NCI-H446 treated with DMSO at 0.1 percent for 48 hours (cell line): ENCODE results near the gene SH3TC1.

Experiments
- DNase-seq: peaks from one replicate; lab custom pipeline; 2025; lab: John Stamatoyannopoulos, UW

SH3TC1 gene

DNA sequence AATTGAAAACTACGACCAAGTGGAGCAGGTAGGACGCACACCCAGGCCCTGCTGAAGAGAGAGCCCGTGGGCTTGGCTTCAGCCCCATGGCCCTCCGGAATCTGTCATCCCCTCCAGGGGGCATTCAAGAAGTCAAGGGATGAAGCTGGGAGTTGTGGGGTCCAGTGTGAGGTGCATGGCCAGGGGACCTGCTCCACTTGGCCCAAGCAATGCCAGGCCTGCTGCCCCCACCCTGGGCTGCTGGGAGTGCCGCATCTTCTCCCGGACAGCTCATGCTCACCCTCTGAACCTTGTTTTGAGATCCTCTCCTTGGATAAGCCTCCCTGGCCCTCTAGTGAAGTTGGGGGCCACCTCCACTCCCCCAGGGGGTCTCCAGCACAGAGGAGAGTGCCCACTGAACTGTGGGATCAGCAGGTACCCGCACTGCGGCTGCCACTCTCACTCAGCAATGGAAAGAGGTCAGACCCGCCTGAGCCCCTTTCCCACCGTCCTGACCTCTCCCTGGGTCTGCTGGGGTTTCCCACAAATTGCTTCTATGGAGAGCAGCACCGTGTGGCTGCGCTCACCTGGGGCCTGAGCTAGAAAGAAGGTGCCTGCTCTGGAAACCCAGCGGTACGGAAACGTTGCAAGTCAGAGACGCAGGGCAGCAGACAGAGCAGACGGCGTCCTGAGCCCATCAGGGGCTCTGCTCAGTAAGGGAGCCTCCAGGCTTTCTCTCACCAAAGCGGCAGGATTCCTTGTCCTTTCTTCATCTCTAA lies 35.5 kb upstream of the SH3TC1 start:
- DNase-seq: no peak

DNA sequence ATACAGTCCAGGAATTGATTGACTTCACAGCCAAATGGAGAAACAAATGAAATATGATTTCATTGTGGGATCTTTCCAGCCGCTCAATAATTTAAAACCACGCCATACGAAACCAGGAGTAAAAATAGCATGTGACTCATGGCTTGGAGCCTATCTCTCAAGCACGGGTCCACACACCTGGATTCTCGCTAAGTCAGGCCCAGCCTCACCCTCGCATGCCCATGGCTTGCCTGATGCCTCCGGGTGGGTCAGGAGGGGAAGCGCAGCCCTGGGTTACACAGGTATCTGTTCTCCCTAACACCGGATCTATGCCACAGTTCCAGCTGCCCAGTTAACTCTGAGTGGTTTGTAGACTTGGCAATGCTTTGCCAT lies 34.9 kb upstream of the SH3TC1 start:
- DNase-seq: no peak

DNA sequence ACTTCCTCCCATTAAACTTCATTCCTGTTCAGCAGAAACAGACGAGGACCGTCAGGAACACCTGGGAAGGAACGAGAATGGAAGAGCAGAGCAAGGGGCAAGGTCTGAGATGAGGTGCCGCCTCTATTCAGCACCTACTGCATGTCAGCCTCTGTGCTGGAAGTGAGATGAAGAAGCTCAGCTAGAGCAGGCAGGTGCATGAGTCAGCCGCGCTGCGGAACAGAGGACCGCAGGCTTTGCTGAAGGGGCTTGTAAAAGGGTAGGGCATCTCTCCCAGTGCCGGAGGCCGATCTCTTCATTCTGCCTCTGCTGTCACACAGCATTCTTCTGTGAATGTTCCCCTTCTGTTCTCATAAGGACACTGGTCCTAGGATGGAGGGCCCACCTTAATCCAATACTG lies 34.4 kb upstream of the SH3TC1 start:
- no peak for DNase-seq

DNA sequence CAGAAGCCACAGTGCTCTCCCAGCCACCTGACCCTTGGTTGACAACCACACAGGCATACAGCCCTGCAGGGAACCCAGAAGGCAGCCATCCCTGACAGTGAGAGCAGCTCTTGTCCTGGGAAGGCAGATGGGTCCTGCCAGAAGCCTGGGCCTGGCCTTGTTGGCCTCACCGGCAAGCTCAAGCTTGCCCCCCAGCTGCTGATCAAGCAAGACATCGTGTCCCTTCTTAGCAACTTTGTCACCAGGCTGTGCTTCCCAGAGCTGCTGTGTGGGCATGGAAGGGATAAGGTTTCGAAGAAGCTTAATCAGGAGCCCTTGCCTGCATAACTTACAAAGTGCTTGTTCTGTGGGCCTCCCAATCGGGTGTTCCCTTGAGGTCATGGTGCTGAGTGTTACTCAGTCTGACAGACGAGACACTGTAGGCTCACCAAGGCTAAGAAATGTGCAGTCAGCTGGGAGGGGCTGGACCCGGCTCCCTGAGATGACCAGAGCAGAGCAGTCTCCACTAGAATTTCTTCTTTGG lies 33.7 kb upstream of the SH3TC1 start:
- no peak for DNase-seq

DNA sequence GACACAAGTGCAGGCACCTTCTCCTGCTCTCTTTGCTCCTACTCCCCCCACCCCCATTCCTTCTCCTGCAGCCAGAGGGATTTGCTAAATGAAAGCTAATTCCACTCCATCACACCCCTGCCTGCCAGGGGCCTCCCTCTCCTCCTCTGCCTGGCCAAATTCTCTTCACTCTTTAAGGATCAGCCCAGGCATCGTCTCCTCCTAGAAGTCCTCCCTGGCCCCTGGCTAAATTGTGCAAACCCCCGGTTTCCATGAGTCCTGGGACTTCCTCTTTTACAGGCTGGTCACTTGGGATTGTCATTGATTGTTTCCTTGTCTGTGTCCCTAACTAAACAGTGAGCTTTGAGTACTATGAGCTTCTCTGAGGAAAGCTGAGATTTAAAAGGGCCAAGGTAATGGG lies 31.8 kb upstream of the SH3TC1 start:
- DNase-seq: no peak

DNA sequence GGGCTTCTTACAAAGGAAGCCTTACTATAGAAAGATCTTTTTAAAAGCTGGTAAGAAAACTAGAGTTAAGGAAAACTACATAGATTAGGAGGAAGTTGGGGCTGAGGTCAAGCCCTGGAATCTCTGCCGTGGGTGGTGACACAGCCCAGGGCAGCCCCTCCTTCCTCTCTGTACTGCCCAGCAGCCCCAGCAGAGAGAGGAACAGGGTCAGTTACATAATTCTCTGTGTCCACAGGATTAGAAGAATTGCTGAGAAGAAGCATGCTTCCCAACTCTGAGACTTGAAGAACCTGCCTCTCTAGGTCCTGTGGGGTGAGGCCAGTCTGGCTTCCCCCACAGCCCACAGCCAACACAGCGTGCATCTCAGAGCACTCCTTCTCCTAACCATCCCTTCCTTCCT lies 31.3 kb upstream of the SH3TC1 start:
- no peak for DNase-seq

DNA sequence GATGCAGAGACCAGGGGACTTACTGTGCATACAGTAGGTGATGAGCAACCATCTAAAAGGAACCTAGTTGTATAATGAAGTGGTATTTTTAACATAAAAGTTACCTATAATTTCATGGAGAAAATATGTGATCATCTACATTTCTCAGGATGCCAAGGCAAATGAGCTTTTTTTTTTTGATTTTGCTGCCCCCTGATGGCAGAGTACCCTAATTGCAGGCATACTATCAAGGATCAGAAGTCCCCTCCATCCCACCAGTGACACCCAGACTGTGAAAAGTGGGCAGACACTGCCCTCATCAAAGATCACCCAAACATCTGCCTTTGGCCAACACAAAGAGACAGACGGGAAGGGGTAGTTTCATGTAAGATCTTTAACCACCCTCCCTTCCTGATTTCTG lies 30.9 kb upstream of the SH3TC1 start:
- DNase-seq: no peak

DNA sequence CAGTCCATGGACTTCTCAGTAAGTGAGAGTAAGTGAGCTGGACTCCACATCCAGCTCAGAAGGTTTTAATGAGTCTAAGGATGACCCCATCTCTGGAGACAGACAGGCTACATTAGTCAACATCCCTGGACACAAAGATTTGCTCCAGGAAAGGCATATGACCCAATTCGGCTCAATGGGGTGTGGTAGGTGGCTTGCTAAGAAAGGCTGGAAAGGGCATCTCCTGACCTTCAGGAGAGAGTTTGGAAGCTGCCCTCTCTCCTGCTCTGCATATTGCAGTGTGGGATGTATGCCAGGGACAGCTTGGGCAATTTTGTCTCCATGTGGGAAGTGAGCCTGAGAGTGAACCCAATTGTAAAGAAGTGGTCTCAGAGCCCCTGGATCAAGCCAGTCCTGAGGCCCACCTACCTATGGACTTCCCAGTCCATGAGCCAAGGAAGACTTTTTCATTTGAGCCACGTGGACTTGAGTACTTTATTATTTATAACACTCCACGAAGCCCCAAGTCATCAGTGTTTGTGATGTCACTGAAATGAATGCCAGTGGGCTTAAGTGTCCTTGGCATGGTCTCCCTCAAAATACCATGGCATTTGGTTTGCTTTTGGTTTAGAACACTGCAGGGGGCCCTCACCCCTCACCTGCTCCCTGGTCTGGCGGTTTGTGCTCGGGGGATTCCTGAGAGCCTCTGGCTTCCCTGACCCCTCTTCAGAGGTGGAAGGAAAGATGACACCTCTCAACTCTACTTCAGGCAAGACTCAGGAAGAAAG lies 30.1 kb upstream of the SH3TC1 start:
- no peak for DNase-seq

DNA sequence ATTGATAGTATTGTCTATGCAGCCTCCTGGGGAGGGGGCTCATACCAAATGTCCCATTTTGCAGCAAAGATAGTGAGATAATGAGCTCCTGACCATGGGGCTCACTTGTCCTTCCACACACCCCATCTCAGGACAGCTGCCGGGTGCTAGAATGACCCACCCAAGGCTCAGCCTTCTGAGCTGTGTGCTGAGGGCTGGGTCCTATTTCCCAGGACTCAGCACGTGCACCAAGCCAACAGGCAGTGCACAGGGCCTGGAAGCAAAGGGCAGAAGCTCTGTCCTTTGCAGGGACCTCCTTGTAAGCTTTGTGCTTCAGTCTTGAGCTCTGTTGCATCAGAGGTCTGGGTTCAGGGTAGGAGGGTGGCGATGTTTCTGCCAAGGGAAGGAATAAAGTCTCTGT lies 29.3 kb upstream of the SH3TC1 start:
- DNase-seq: no peak

DNA sequence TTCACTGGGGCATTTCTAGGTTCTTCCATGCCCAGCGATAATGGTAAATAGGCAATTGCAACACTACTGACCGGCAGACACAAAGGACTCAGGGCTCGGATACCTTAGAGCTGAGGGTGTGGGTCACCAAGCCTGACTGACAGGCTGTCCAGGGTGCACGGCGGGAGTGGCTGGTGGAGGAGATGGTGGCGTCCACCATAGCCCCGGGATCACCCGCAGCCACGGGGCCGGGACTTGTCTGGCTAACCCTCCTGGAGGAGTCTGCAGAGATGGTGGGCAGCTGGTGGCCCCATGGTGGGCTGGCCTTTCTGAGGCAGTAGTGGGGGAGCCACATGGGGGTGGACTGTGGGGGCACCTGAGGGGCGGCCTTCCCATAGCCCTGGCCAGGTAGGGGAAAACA lies 28.7 kb upstream of the SH3TC1 start:
- DNase-seq: no peak

DNA sequence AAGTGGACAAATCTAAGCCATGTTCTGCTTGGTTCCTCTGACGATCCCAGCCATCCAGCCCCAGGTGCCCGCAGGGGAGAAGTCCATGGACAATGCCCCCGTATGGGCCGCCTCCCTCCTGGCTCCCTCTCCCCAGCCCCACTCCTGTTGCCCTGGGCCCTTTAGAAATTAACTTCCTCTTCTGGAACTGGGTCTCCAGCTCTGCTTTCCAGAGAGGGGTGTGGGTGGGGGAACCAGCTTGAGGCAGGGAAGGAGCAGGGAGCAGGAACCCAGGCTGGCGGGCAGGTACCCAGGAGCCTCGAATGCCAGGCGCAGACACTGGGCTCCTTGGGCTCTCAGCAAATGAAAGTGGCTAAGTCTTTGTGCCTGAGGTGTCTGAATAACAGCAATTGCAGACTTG lies 27.8 kb upstream of the SH3TC1 start:
- DNase-seq: no peak

DNA sequence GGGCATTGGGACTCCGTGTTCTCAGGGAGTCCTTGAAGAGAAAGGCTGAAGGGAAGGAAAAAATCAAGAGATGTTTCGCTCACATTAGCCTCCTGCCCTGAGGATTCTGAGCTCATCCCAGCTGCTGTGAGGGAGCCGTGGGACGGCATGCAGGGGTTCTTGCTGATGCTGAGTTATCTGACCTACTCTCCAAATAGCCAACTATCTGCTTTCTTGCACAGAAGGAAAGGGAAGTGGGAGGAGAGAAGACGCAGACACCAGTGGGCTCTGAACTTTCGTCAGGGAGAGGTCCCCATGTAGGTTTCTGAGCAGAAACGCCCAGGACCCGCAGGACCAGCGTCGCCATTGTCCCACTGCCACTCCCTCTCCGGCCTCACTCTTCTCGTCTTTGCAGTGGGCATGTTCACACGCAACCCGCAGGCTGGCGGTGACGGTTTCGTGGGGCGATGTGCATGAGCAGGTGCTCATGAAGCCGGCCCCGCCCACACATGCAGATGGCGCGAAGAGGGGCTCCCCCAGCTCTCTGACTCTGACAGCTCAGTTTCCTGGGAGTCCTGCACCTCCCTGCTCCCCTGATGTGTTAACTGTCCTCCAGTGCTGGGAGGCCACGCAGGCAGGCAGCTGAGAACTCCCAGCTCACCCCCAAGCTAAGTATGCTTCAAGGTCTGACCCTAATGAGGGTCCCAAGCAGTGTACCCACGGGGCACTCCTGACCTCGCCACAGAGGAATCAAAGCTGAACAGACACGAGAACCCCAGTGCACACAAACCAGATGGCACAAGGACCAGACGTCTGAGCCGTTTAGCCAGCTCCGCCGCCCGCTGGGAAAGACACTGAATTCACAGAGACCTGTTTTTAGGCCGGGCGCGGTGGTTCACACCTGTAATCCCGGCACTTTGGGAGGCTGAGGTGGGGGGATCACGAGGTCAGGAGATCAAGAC lies 26.8 kb upstream of the SH3TC1 start:
- no peak for DNase-seq

DNA sequence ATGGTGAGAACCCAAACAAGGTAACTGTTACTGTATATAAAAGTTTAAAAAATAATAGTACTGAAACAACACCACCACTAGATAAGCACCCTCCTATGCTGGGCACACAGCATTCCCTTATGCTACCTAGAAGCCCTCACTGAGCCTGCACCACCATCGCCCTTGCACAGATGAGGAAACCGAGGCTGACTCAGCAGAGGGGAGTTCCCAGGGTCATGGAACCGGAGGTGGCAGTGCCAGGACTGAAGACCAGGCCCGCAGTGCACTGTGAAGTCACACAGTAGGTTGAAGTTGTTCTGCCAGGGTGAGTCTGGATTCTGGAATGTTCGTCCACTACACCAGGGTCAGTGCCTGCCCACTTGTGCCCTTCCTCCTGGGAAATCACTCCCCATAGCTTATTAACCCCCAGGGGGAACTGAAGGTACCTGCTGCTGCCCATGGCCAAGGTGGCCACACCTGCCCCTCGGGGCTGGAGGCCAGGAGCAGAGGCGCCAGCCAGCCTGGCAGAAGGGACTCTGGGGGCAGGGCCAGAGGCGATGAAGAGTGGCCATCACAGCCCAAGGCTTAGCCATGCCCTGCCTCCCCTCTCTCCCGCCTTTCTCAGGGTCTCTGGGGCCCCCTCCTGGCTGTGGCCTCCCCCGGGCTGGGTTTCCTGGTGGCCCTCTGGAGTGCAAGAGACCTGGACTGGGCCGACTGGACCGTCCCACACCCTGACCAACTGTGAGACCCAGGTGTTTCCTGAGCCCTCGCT lies 25.4 kb upstream of the SH3TC1 start:
- no peak for DNase-seq

DNA sequence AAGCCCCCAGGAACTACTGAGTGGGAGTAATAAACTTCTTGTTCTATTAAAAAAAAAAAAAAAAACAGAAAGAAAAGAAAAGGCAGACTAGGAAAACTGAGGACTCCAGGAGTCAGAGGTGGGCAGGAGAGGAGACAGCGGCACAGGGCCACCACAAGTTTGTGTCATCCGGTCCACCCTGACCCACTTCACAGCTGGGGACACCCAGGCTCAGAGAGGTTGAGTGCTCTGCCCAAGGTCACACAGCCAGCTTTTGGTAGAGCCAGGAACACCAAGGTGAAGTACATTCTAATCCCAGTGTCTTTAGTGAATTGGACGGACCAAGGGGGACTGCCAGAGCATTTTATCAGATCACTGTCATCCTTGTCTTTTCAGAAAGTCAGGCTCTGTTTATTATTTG lies 24.1 kb upstream of the SH3TC1 start:
- DNase-seq: no peak

DNA sequence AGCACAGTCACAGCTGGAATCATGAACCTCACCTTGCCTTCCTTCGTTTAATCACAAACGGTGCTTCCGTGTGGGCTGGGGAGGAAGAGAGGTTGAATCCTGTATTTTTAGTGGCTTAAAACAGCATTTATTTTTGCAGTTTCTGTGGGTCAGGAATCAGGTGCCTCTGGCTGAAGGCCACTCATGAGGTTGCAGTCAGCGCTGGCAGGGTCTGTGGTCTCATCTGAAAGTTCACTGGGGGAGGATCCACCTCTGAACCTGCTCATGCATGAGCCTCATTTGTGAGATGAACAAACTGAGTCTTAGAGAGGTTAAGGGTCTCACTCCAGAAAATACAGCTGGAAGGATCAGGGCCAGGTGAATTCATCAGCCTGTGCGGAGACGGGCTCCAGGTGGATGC lies 23.4 kb upstream of the SH3TC1 start:
- DNase-seq: no peak

DNA sequence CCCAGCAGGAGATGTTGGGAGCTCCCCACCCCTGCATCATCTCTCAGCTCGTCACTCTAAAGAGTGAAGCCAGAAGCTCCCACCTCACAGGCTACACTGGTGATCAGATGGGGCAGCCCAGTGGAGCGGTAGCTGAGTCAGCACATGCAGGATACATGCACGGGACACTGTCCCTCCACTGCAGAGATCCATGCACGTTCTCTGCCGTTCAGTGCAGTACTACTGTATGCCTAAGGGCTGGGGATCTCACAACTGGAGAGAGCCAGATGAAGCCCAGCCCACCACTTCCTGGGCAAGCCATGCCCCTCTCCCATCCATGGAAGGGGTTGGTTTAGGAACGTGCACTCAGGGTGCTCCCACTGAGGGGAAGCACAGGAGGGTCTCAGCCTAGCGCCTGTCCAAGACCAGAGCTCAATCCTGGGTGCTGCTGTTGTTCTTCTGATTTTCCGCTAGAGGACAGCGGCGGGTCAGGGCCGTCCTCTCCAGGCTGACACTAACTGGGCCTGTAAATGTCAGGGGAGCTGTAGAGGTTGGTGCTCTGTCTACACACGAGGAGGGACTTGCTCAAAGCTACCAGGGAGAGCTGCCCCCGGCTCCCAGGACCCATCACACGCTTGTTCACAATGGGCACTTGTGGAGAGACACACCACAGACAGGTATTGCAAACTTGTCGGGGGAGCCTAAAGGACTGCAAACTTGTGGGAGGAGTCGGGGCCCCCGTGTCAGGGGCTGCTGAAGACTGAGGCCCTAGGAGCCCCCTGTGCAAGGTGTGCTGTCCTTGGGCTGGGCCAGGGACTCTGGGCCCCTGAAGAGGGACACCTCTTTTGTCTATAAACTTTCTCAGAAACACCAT lies 22.3 kb upstream of the SH3TC1 start:
- no peak for DNase-seq

DNA sequence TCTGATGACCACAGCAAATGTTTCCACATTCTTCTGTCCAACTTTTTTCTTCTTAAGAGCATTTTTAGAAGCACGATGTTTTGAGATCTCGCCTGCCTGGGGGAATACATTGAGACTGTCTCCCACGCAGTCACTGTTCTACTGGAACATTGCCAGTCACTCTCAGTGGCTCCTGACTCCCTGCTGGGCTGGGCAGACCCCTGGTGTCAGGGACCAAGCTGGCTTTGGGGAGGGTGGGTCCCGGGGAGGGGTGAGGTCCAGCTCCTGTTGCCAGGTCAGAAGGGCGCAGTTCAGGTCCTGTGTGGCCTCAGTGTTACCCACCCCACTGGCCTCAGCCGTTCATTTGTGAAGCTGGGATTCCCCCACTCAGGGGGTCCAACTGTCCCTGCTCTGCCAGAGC lies 21.5 kb upstream of the SH3TC1 start:
- DNase-seq: no peak

DNA sequence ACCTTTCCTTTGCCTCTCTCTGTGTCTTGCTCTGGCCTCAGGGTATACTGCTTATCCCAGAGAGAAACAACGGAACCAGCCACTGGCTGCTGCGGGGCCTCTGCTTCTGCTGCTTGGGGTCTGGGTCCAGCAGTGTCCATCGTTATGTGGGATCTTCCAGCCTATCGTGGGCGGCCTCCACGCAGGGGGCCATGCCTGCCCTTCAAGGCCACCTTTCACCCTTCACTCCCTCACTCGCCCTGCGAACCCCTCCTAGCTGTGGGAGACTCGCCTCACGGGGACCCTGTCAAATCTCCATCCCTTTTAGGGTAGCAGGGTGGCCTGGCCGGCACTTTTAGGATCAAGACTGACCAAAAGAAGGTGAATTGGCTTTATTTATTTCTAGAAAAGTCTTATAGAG lies 21.1 kb upstream of the SH3TC1 start:
- no peak for DNase-seq

DNA sequence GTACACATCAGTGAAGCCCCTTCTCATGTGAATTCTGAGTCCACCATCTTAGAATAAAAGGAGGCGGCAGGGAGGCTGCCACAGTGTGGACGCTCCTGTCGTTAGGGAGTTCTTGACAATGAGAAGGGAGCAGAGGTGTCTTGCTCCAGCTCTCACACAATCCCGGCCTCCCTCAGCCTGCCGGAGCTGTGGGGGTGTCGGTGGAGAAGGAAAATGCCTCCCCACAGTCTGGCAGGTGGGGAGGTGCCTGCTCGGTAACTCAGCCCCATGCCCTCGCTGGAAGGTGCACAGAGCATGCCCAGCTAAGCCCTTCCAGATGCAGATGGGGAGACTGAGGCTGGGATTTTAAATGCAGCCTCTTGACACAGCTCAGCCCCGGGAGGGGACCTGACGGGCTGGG lies 20.0 kb upstream of the SH3TC1 start:
- no peak for DNase-seq

DNA sequence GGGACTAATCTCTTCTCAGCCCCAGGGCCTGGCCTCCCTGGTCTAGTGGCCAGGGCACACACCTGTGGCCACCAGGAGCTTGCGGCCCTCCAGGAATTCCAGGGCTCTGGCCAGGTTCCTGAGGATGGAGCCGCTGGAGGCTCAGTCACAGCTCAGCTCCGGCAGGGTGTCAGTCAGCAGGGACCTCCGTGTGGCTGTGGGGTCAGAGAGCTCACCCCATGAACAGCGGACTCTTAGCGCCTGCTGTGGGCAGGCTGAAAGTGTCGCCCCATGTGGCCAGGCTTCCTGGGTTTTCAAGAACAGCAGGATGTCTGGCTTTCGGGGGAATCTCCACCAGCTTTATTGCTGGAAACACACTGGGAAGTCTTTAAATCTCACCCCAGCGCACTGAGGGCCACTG lies 19.3 kb upstream of the SH3TC1 start:
- DNase-seq: no peak
